GM12865 (cell line): ENCODE measurements around the gene CCDC91.

Experiments
- DNase-seq: peaks from one replicate; pipeline ENCODE4 v3.0.0; 2010; ENCODE audit warnings: low read depth
- H3K4me3 ChIP-seq: 2 replicates; pipeline ENCODE4 v1.5.1; 2011; ENCODE audit warnings: mild to moderate bottlenecking, low read depth, low read length, control low read depth
- CTCF ChIP-seq: IDR thresholded peaks from 2 replicates; pipeline ENCODE4 v1.5.1; 2011; ENCODE audit warnings: low read length, control low read depth, low read depth, inconsistent platforms; ENCODE audit not compliant: insufficient read depth; ENCODE audit errors: missing control alignments

Gene CCDC91

GRCh38 chr12:28582672-28583376, 392.6 kb downstream of the CCDC91 start:
- H3K4me3 ChIP-seq: no peak overlapping the region
- DNase-seq: no peak
- no peak for TF ChIP-seq CTCF

DNA sequence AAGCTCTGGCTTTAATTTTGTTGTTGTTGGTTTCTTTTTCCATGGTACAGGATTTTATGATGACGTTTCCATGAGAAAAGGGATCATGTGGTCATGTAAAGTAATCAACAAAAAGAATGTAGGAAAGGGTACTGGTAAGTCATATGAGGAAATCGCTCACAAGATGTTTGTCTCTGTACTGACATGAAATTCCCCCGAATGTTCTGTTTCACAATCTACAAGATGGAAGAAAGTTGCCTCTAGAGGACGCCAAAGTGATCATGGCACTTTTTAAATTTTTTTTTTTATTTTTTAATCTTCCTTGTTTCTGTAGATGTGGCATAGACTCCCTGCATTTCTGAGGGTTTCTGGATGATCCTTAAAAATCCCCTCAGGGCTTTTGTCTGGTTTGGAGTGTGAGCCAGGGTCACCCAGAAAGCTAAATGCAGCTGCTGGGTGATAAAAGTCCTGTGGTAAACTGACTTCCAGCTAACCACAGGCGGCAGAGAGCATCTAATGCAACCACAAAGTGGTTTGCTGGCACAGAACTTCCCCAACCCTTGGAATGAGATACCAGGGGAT, 393.5 kb downstream of the CCDC91 start:
- TF ChIP-seq CTCF: no peak
- H3K4me3 ChIP-seq: no peak overlapping the region
- DNase-seq: no peak

DNA sequence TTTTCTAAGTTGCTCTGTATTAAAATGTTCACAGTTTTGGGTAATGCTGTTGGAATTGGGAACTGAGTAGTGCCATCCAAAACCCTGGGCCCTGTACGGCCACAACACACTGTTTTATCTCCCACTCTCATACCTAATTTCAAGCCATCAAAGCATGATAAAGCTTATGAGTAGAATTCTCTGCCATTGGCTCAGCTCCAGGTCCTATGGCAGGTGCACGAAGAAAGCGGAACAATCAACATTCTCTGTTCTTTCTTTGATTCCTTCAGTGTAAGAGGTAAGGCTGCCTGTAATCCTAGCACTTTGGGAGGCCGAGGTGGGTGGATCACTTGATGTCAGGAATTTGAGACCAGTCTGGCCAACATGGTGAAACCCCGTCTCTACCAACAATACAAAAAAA, 394.9 kb downstream of the CCDC91 start:
- no peak for TF ChIP-seq CTCF
- H3K4me3 ChIP-seq: no peak overlapping the region
- DNase-seq: no peak

- no peak overlapping the region for H3K4me3 ChIP-seq
- DNase-seq: no peak
- TF ChIP-seq CTCF: no peak
Observed at GRCh38 chr12:28586481-28586880, 396.2 kb downstream of the CCDC91 start.

DNA sequence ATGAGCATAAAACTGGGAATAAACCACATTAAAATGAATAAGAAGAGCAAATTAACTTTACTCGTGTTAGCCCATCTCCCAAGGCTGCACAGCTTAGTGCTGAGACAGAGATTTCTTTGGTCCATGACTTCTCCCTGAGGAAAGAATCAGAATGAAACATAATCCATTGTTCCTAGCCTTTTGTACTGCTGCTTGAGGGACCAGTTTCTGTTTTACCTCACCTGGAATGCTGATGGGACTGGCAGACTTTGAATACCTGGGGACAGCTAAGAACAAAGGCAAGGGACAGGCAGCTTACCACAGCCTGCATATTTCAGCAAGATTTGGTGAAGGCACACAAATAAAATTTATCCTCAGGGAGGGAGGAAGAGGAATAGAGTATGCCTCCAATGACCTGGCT, 401.6 kb downstream of the CCDC91 start:
- TF ChIP-seq CTCF: no peak
- no peak for DNase-seq
- H3K4me3 ChIP-seq: no peak overlapping the region
